ENCODE results near the gene NPAS3.

Gene NPAS3

GRCh38 chr14:33218026-33218425, 279.3 kb downstream of the NPAS3 start:
- no peak for DNase-seq (ENCODE audit: low read depth, low spot score)

DNA sequence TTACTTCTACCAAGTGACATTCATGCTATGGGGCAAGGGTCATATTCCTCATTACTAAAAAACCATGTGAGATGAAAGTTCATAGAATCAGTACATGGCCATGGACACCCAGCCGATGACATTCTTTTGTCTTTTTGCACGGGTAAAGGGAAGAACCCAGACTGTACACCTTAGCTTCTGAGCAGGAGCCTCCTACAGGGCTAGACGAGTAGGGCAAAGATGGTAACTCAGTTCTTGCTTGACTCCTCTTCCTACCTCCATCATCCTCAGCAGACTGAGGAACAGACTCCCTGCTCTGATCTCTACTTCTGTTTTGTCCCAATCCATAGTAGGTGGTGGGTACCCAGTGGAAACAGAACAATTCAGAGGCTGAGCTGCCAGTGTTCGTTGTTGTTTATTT, 281.3 kb downstream of the NPAS3 start:
- no peak for DNase-seq (ENCODE audit: low read depth, low spot score)

More at GRCh38 chr14:33218026-33218425, 279.3 kb downstream of the NPAS3 start:
- no peak overlapping the region for H3K4me3 ChIP-seq (ENCODE audit: low read length)

GRCh38 chr14:33229269-33229929, 290.7 kb downstream of the NPAS3 start:
- DNase-seq (ENCODE audit: low read depth, low spot score) = no peak
- H3K4me3 ChIP-seq (ENCODE audit: low read length) = no peak overlapping the region

More for the DNA sequence above, 281.3 kb downstream of the NPAS3 start:
- no peak overlapping the region for H3K4me3 ChIP-seq (ENCODE audit: low read length)

DNA sequence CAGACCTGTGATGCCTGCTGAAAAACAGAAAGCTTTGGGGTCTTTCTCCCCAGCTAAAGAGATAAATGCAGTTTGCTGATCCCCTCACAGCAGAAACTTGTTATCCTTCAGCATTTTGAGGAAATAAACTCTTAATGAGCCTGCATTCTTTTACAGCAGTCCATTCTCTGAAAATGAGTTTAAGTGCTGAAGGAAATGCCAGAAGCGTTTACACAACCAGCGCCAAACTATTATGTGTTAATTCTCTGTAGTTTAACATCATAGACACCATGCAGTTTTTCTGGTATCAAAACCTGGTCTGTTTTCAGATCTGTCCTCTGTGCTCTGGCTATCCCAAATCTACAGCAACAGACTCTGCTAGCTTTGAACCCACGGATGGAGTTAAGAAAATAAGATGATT, 291.3 kb downstream of the NPAS3 start:
- DNase-seq (ENCODE audit: low read depth, low spot score) = no peak
- no peak overlapping the region for H3K4me3 ChIP-seq (ENCODE audit: low read length)

DNA sequence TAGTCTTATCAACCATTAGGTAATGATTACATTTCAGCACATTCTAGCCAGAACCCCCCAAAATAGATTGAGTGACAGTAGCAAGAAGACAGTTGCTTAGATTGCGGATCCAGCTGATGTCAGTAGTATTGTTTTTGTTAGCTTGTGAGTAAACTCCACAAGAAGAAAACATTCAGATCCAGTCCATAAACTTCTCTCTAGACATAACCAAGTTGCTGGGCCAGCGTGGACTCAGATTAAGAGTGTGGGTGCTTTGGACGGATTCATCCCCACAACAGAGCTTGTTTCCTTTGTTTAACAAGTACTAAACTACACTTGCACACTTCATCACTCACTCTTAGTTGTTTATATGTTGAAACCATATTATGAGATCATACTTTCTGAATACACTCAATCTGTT, 293.4 kb downstream of the NPAS3 start:
- DNase-seq (ENCODE audit: low read depth, low spot score) = no peak
- H3K4me3 ChIP-seq (ENCODE audit: low read length) = no peak overlapping the region

- DNase-seq (ENCODE audit: low read depth, low spot score) = no peak
- no peak overlapping the region for H3K4me3 ChIP-seq (ENCODE audit: low read length)
Observed at GRCh38 chr14:33237115-33237740, 298.5 kb downstream of the NPAS3 start.

DNA sequence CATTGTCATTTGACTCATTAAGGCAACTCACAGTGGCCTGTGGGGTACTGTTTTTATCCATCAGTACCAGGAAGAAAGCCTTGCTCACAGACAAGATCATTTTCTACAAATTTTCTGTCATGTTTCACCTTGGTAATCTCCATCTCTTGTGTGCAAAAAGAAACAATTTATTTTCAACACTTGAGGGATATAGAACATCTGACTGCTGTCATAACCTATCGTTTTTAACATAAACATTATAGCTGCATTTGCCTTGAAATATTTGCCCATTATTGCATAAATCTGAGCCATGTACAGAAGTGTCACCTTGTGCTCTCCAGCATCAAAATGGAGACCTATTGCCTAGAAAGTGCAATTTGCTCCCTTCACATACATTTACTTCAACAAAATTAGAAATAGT, 300.8 kb downstream of the NPAS3 start:
- no peak overlapping the region for H3K4me3 ChIP-seq (ENCODE audit: low read length)
- DNase-seq (ENCODE audit: low read depth, low spot score) = no peak

DNA sequence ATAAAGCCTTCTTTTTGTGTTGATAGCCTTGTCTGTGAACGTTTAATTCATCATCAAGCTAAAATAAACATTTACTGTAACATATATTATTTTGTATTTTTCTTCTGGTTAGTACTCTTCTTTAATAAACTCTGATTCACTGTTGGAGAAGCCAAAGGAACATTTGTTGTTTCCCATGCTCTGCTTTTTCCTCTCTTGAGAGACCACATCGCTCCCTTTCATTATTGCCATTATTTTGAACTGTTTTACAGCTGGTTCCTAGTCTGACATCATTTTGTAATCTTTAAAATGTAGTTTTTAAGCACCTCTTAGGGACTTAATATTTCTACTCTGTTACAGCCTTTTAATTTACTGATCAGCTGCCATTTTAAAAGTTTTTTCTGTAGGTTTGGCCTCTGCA, 301.8 kb downstream of the NPAS3 start:
- H3K4me3 ChIP-seq (ENCODE audit: low read length) = no peak overlapping the region

GRCh38 chr14:33241331-33241730, 302.7 kb downstream of the NPAS3 start:
- no peak overlapping the region for H3K4me3 ChIP-seq (ENCODE audit: low read length)
- no peak for DNase-seq (ENCODE audit: low read depth, low spot score)

More for the DNA sequence above, 301.8 kb downstream of the NPAS3 start:
- DNase-seq (ENCODE audit: low read depth, low spot score) = no peak

DNA sequence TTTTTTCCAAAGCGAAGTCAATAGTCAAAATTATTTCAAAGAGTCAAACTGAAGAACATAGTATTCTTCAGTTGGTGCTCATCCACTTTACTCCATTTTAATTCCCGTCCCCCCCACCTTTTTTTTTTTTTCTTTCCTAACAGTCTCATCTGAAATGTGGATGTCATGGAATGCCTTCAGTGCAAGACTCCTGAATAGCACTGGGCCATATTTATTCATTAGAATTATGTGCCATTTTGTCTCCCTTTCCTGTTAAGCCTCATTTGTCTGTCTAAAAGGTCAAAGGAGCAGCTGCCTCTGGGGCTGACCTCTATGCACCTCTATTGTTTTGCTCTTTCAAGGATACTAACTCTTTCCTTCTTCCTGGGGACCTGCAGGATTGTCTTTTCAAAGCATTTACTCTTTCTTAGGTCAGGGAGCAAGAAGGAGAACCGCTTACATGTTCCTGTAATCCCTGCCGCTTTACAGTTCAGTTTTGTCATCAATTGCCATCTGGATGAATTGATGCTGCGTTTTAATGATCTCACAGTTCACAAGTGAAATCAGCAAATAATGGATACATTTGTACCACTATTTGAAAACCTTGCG, 310.6 kb downstream of the NPAS3 start:
- no peak for DNase-seq (ENCODE audit: low read depth, low spot score)
- no peak overlapping the region for H3K4me3 ChIP-seq (ENCODE audit: low read length)

DNA sequence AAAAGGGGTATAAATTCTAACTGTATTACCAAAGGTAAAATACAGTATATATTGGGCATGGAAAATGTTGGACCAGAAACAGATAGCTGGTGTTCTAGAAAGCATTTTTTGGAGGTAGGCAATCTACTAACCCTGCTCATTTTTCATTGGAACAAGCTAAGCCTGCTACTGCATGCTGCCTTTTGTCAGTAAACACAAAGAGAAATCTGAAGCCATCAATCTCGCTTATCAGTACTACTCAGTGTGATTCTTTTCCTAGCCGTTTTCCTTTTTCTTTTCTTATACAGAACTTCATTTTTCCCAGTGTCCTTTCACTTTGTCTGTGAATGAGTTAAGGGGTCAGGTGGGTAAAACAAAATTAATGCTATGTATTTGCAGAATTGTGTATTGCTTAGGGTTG, 312.3 kb downstream of the NPAS3 start:
- no peak overlapping the region for H3K4me3 ChIP-seq (ENCODE audit: low read length)
- no peak for DNase-seq (ENCODE audit: low read depth, low spot score)

DNA sequence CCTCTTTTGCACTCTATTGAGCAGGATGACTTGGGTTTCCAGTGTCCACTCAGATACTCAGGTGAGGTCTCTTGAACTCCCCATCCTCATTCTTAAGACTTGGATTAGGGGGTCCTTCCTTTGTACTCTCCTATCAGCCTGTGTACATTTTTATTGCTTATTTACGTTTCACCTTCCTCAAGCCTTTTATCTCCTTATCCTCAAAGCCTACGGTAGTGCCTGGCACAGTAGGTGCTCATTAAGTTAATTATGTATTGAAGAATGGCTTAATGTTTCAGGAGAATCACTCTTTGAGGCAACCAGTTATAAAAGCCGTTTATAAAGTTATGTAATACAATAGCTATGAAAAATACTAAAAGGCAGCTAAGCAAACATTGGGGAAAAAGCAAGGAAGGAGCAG, 315.7 kb downstream of the NPAS3 start:
- no peak overlapping the region for H3K4me3 ChIP-seq (ENCODE audit: low read length)
- DNase-seq (ENCODE audit: low read depth, low spot score) = no peak

- H3K4me3 ChIP-seq (ENCODE audit: low read length) = no peak overlapping the region
- DNase-seq (ENCODE audit: low read depth, low spot score) = no peak
Observed at GRCh38 chr14:33254861-33255395, 316.2 kb downstream of the NPAS3 start.

DNA sequence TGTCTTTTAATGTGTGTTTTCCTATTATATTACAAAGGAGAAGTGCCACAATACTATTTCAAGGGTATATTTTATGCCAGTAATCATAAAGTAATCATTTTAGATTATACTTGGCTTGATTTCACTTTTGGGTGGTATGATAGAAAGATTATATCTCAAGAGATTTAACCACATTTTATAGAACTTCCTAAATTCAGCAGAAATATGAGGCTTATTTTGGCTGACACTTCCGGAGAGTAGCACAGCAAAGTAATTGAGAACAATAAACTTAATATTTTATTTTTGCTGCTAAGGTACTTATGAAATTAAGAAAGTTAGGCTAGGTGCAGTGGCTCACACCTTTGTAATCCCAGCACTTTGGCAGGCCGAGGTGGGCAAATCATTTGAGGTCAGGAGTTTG, 319.1 kb downstream of the NPAS3 start:
- H3K4me3 ChIP-seq (ENCODE audit: low read length) = no peak overlapping the region
- DNase-seq (ENCODE audit: low read depth, low spot score) = no peak

DNA sequence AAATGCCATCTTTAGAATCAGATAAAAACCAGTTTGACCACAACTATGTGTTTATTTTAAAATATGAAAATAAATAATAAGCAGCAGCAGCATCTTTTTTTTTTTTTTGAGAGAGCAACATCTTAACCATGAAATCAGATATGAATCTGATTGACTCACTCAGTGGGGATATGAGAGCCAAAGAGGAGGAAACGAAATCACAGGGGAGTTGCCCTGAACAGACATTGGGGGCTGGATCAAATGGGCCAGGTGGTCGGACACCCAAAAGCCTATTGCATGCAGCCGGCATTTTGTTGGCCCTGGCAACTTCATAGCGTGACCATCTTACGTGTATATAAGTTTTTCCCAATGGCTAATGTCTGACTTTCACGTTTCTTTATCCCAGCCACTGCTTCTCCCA, 321.1 kb downstream of the NPAS3 start:
- H3K4me3 ChIP-seq (ENCODE audit: low read length) = no peak overlapping the region
- no peak for DNase-seq (ENCODE audit: low read depth, low spot score)

GRCh38 chr14:33271216-33271615, 332.5 kb downstream of the NPAS3 start:
- no peak overlapping the region for H3K4me3 ChIP-seq (ENCODE audit: low read length)
- no peak for DNase-seq (ENCODE audit: low read depth, low spot score)

- no peak overlapping the region for H3K4me3 ChIP-seq (ENCODE audit: low read length)
- no peak for DNase-seq (ENCODE audit: low read depth, low spot score)
Observed at GRCh38 chr14:33271891-33272290, 333.2 kb downstream of the NPAS3 start.

DNA sequence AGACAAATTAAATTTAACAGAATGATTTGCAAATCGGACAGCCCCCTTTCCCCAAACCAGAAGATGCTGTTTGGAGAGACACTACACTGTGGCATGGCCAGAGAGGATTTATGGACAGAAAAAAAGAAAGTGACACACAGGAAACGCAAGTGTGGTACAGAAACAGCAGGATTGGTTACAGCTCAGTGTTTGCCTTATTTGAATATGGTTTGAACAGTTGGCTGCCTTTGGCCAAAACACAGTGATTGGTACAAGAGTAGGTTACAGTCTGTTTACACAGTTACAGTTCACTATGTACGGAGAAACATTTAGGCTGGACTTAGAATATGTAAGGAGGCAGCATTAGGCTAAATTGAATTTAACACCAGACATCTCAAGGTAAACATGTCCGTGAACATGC, 335.3 kb downstream of the NPAS3 start:
- no peak for DNase-seq (ENCODE audit: low read depth, low spot score)
- no peak overlapping the region for H3K4me3 ChIP-seq (ENCODE audit: low read length)

- no peak for DNase-seq (ENCODE audit: low read depth, low spot score)
Observed at GRCh38 chr14:33275879-33276278, 337.2 kb downstream of the NPAS3 start.

DNA sequence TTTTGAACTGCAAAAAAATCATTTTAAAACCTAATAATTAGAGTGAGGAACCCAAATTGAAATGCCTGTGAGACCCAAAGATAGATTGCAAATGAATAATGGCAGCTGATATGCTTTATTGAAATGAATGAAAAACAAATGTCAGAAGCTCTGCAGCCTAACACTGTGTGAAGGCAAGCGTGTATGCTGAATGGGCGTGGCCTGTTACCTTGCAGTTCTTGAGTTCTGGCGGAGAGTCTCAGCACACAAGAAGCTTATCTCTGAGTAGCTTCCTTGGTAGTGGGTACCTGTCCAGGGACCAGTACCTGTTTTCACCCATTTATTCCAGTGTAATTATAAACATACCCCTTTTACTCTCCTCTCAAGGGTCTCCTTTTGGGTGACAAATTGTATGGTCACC, 341.2 kb downstream of the NPAS3 start:
- DNase-seq (ENCODE audit: low read depth, low spot score) = no peak
- no peak overlapping the region for H3K4me3 ChIP-seq (ENCODE audit: low read length)

More at GRCh38 chr14:33275879-33276278, 337.2 kb downstream of the NPAS3 start:
- H3K4me3 ChIP-seq (ENCODE audit: low read length) = no peak overlapping the region

All from Jurkat, Clone E6-1 (cell line).